IPS DF 6.9 (cell line): Measurements from ENCODE around the gene TREM2.

Experiments used
- DNase-seq: peaks from one replicate; pipeline ENCODE4 v3.0.0-alpha.2; 2013; ENCODE audit warnings: low read depth, low spot score
- H3K27ac ChIP-seq: one replicate; pipeline ENCODE4 v1.5.1; 2013; ENCODE audit warnings: low read length, control low read depth
- H3K27me3 ChIP-seq: 2 replicates; pipeline ENCODE4 v1.6.1; 2013; ENCODE audit warnings: mild to moderate bottlenecking, low read length; ENCODE audit not compliant: control insufficient read depth, insufficient read depth
- H3K36me3 ChIP-seq: 2 replicates; pipeline ENCODE4 v1.6.1; 2013; ENCODE audit warnings: low read length; ENCODE audit not compliant: control insufficient read depth, insufficient read depth
- H3K4me1 ChIP-seq: 2 replicates; pipeline ENCODE4 v1.6.1; 2013; ENCODE audit warnings: low read length; ENCODE audit not compliant: control insufficient read depth, insufficient read depth
- H3K4me3 ChIP-seq: 2 replicates; pipeline ENCODE4 v1.5.1; 2013; ENCODE audit warnings: mild to moderate bottlenecking, low read length
- H3K9me3 ChIP-seq: 2 replicates; pipeline ENCODE4 v1.6.1; 2013; ENCODE audit warnings: low read length, inconsistent platforms; ENCODE audit not compliant: control insufficient read depth, insufficient read depth
- WGBS: extraction: QIAGEN DNeasy Blood & Tissue Kit; methylation state at CpG from one replicate; pipeline ENCODE4 v1.1.7; 2013; ENCODE audit warnings: mixed read lengths, missing lambda C conversion rate; ENCODE audit not compliant: insufficient read length, insufficient coverage; 5-methylcytosine and 5-hydroxymethylcytosine counted together

Gene TREM2

DNA sequence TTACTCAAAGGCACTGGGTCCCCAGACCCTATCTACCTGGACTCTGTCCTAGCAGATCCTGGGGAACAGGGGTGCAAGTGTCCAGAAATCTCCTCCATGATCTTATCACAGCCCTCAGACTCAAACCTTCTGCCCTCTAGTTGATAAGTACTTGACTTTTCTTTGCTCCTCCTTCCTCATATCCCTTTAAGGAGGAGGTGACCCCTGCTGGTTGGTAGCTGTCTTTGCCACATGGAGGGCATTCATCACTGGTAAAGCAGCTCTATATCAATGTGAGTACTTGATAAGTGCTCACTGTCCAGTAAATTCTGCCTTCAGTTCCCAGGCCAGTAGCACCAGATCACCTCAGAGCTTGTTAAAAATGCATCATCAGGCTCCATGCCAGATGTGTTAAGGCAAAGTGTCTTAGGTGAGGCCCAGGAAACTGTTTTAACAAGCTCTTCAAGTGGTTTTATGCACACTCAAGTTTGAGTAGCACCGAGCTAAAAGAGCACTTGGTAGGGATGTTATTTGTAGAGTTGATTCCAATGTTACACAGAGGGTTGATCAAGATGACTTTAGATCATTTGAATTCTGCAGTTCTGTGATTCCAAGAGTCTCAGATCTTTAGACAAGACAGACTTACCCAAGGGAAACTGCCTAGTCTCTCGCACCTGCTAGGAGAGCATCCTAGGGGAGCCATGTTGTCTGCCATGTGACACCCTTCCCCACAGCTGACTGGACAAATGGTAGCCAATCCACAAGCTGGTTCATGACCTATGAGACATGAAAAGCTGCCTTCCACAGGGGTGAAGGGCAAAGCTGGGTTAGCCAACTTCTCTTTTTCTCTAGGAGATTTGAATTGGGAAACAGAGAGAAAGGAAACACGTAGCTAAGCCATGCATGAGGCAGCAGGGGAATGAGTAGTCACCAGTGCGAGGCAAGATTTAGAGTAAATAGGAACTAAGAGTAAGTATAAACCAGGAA is 19.4 kb upstream of the TREM2 start:
- H3K36me3 ChIP-seq: no peaks in the 10 kb centered on the region
- no peak overlapping the region for H3K4me3 ChIP-seq
- H3K27ac ChIP-seq: no peak overlapping the region
- DNase-seq: no peak
- whole genome bisulfite sequencing: no CpG with 5 or more reads among the region's 4 CpGs
- no peaks in the 10 kb centered on the region for H3K9me3 ChIP-seq
- H3K27me3 ChIP-seq: no peaks in the 10 kb centered on the region
- H3K4me1 ChIP-seq: no peaks in the 10 kb centered on the region

DNA sequence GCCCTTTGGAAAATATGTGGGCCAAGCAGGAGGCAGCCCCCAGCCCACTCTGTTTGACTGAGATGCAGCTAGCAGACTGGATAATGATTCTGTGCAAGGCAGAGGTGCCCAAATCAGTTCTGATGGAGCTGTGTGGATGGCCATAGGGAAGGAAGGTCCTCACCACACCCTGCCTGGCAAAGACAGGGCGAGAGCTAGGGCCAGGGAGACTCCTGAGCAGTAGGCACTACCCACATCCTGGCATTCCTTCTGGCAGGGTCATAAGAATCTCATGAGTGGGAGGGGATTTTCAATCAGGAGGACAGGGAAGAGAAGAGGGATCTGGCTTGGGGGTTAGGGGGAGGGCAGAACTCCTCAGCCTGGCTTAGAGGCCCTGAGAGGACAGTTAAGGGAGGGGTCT is 18.6 kb upstream of the TREM2 start:
- Histone ChIP-seq H3K4me3 (no peak overlapping the region), H3K27me3 (no peaks in the 10 kb centered on the region), H3K27ac (no peak overlapping the region), H3K36me3 (no peaks in the 10 kb centered on the region), H3K4me1 (no peaks in the 10 kb centered on the region), H3K9me3 (no peaks in the 10 kb centered on the region)
- WGBS: no CpG with 5 or more reads among the region's 1 CpG
- no peak for DNase-seq

DNA sequence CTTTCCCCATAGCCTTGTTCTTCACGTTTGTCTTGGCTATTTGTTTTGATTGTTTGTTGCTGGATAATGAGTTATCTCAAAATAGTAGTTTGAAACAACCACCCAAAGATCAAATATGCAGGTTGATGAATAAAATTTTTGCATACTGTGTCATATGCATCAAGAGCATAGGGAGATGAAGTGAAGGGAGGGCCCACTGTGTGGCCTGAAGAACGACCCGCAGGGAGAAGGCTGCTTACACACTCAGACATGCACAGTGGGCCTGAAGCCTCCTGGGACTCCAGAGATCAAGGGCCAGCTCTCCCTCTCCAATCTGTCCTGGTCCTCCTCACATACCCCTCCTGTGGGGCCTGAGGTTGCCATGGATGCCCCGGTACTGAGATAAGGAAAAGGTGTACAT is 16.2 kb upstream of the TREM2 start:
- Histone ChIP-seq H3K27me3 (no peaks in the 10 kb centered on the region), H3K4me3 (no peak overlapping the region), H3K36me3 (no peaks in the 10 kb centered on the region), H3K27ac (no peak overlapping the region), H3K4me1 (no peaks in the 10 kb centered on the region), H3K9me3 (no peaks in the 10 kb centered on the region)
- no CpG with 5 or more reads among the region's 4 CpGs for WGBS
- no peak for DNase-seq

GRCh38 chr6:41177695-41178094 is 14.8 kb upstream of the TREM2 start:
- Histone ChIP-seq H3K27ac (no peak overlapping the region), H3K9me3 (no peaks in the 10 kb centered on the region), H3K36me3 (no peaks in the 10 kb centered on the region), H3K4me1 (no peaks in the 10 kb centered on the region), H3K27me3 (no peaks in the 10 kb centered on the region), H3K4me3 (no peak overlapping the region)
- no CpG with 5 or more reads among the region's 2 CpGs for WGBS
- DNase-seq: no peak

- no peak overlapping the region for H3K4me3 ChIP-seq
- no peaks in the 10 kb centered on the region for H3K9me3 ChIP-seq
- H3K27me3 ChIP-seq: no peaks in the 10 kb centered on the region
- H3K4me1 ChIP-seq: no peaks in the 10 kb centered on the region
- no peak for DNase-seq
- H3K27ac ChIP-seq: no peak overlapping the region
- no CpG with 5 or more reads among the region's 3 CpGs for WGBS
- H3K36me3 ChIP-seq: no peaks in the 10 kb centered on the region
Measured at GRCh38 chr6:41177287-41177686, 14.4 kb upstream of the TREM2 start.

DNA sequence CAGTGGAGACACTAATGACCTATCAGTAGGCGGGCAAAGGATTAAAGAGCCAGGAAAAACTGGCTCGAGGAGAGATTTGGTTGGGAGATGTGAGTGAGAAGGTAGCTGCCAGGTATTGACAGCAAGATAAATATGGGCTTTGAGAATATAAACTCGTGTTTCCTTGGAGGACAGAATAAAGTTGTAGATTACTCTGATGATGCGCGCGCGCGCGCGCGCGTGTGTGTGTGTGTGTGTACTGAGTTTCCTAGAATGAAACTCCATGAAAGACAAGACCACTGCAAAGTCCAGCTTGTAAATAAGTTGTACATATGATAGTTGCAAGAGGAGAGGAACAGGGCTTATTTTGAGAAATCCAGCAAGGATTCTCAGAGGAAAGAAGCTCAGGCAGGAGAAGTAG is 13.3 kb upstream of the TREM2 start:
- H3K27me3 ChIP-seq: no peaks in the 10 kb centered on the region
- DNase-seq: no peak
- no peaks in the 10 kb centered on the region for H3K4me1 ChIP-seq
- no peaks in the 10 kb centered on the region for H3K36me3 ChIP-seq
- WGBS: no CpG with 5 or more reads among the region's 12 CpGs
- H3K9me3 ChIP-seq: no peaks in the 10 kb centered on the region
- H3K4me3 ChIP-seq: no peak overlapping the region
- H3K27ac ChIP-seq: no peak overlapping the region

- H3K27ac ChIP-seq: no peak overlapping the region
- no CpG with 5 or more reads among the region's 1 CpG for WGBS
- no peak overlapping the region for H3K4me3 ChIP-seq
- no peaks in the 10 kb centered on the region for H3K27me3 ChIP-seq
- H3K4me1 ChIP-seq: peaks cover 3% of the 10 kb centered on the region
- DNase-seq: no peak
- no peaks in the 10 kb centered on the region for H3K9me3 ChIP-seq
- H3K36me3 ChIP-seq: no peaks in the 10 kb centered on the region
Measured at GRCh38 chr6:41175084-41175483, 12.2 kb upstream of the TREM2 start.

DNA sequence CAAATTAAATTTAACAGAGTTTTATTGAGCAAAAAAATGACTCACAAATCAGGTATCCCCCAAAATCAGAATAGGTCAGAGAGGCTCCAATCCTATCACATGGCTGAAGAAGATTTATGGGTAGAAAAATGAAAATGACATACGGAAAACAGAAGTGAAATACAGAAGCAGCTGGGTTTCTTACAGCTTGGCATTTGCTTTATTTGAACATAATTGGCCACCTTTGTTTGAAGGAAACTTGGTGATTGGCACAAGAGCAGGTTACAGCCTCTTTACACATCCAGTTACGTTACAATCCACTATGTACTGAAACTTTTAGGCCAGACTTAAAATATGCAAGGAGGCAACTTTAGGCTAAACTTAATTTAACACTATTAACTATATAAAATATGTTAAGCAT is 11.7 kb upstream of the TREM2 start:
- no peaks in the 10 kb centered on the region for H3K9me3 ChIP-seq
- H3K4me1 ChIP-seq: peaks cover 3% of the 10 kb centered on the region
- H3K4me3 ChIP-seq: no peak overlapping the region
- H3K27me3 ChIP-seq: no peaks in the 10 kb centered on the region
- no CpG with 5 or more reads among the region's 2 CpGs for WGBS
- H3K27ac ChIP-seq: no peak overlapping the region
- no peaks in the 10 kb centered on the region for H3K36me3 ChIP-seq
- no peak for DNase-seq

GRCh38 chr6:41171908-41172307 is 9.0 kb upstream of the TREM2 start:
- DNase-seq: no peak
- Histone ChIP-seq H3K36me3 (no peaks in the 10 kb centered on the region), H3K4me1 (peaks cover 3% of the 10 kb centered on the region), H3K4me3 (no peak overlapping the region), H3K27me3 (no peaks in the 10 kb centered on the region), H3K27ac (no peak overlapping the region), H3K9me3 (no peaks in the 10 kb centered on the region)
- no CpG with 5 or more reads among the region's 3 CpGs for WGBS

GRCh38 chr6:41170547-41171160 is 7.7 kb upstream of the TREM2 start:
- Histone ChIP-seq H3K36me3 (no peaks in the 10 kb centered on the region), H3K4me3 (no peak overlapping the region), H3K4me1 (peaks cover 3% of the 10 kb centered on the region), H3K9me3 (no peaks in the 10 kb centered on the region), H3K27ac (no peak overlapping the region), H3K27me3 (no peaks in the 10 kb centered on the region)
- WGBS: no CpG with 5 or more reads among the region's 4 CpGs
- no peak for DNase-seq
